ENCODE measurements around the gene ETFB.

The ETFB gene

DNA sequence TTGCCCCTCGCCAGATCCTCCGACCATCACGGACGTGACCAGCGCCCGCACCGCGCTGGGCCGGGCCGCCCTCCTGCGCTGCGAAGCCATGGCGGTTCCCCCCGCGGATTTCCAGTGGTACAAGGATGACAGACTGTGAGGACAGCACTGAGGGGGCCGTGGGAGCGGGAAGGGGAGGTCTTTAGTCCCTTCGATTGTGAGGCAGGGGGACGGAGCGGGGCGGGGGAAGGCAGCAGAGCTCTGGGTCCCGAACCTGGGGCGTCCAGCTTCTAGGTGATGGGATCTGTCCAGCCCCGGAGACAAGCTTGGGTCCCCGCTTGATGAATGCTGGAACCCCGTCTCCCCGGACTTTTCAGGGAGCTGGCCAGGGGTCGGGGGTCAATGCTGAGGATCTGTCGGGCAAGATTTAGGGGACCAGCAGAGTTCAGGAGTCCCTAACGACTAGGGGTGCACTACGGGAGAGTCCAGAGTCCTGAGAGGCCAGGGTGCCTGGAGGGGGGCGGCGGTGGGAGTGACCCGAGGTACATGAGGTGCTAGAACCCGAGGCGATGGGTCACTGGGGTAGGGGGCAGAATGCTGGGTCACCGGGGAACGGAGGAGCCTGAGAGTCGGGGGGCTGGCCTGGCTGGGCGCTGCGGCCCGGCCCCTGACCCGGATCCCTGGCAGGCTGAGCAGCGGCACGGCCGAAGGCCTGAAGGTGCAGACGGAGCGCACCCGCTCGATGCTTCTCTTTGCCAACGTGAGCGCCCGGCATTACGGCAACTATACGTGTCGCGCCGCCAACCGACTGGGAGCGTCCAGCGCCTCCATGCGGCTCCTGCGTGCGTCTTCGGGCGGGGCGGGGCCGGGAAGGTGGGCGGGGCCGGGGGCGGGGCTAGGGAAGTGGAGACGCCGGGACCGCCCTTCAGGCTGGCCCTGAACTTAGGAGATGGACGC is 38.9 kb downstream of the ETFB start:
- peak; percentile 61 for DNase-seq (ENCODE audit: low spot score)

DNA sequence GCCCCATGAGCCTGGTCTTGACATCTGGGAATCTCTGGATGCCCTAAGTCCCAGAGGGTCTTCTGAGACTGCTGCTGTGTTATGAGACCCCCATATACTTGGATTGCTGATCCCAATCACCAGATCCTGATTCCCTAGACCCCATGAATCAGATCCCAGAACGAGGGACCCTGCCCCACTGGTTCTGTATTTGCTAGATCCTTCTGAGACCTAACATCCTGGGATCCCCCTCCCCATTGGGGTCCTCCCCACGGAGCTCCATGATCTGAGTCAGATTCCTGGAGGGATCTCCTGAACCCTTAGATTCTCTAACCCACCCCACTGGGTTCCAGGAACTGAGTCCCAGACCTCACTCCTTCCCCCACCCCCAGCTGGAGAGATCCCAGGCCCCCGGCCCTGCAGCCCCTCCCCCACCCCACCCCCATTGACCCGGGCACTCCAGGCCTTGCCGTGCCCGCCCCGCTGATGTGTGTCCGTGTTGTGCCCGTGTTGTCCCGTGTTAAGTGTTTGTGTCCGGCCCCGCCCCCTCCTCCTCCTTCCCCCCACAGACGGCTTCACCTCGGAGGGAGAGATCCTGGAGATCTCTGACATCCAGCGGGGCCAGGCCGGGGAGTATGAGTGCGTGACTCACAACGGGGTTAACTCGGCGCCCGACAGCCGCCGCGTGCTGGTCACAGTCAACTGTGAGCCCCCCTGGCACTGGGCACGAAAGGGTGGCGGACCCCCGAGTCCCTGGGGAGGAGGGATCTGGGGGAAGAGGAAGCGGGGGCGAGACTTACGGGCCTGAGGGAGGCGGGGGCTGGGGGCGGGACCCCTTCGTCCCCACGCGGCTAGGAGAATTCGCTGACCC is 39.7 kb downstream of the ETFB start:
- no peak for DNase-seq (ENCODE audit: low spot score)

DNA sequence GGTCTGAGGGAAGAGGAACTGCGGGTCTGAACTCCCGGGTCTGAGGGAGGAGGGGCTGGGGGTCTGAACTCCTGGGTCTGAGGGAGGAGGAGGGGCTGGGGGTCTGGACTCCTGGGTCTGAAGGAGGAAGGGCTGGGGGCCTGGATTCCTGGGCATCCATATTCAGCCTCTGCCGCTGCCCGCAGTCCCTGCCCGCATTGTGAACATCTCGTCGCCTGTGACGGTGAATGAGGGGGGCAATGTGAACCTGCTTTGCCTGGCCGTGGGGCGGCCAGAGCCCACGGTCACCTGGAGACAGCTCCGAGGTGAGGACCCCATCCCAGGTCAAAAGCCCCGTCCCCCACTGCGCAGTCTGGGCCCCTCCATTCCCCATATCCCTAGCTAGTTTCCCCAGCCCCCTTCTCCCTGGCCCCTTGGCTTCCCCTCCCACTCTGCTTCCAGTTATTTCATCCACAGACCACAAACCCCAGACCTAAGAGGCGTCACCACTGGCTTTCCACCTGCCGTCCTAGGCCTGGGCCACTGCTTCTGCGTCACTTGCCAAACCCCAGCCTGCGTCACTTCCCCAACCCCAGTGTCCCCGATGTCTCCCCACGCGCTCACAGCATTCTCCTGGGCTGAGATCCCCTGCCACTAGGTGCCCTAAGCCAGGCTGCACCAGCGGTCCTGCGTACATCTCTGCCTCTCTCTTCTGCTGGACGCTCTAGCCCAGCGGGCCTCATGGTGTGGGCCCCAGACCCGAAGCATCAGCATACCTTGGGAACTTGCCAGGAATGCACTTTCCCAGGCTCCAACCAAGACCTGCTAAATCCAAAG is 40.8 kb downstream of the ETFB start:
- no peak for DNase-seq (ENCODE audit: low spot score)

DNA sequence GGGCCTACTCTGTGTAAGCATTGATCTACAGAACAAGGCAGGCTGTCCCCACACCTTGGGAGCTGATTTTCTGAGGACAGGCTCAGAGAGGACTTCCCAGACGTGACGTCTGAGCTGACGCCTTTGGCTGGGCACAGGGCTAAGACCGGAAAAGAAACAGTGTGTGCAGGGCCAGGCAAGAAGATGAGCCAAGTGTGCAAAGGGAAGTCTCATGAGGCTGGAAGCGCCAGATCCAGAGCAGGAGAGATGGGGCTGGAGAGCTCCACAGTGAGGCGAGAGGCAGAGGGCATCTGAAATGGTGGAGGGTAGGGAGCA is 42.1 kb downstream of the ETFB start:
- DNase-seq (ENCODE audit: low spot score): no peak

DNA sequence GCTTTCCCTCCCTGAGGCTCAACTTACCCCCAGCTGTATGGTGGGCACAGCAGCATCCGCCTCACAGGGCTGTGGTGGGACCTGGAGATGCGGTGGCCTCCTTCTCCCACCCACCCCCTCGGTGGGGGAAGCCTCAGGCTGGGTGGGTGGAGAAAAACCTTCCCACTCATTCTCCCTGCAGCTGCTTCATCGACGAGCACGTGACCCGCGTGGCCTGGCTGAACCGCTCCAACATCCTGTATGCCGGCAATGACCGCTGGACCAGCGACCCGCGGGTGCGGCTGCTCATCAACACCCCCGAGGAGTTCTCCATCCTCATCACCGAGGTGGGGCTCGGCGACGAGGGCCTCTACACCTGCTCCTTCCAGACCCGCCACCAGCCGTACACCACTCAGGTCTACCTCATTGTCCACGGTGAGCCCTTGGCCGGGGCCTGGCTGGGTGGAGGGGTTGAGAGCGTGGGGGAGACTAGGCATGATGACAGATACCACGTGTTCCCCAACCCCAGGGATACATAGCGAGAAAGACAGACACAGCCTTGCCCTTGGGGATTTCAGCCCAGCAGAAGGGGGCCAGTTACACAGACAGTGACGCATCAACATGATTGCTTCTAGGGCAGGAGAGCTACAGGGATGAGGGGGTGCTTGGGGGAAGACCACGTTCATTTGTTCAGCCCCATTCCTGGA is 42.6 kb downstream of the ETFB start:
- no peak for DNase-seq (ENCODE audit: low spot score)

DNA sequence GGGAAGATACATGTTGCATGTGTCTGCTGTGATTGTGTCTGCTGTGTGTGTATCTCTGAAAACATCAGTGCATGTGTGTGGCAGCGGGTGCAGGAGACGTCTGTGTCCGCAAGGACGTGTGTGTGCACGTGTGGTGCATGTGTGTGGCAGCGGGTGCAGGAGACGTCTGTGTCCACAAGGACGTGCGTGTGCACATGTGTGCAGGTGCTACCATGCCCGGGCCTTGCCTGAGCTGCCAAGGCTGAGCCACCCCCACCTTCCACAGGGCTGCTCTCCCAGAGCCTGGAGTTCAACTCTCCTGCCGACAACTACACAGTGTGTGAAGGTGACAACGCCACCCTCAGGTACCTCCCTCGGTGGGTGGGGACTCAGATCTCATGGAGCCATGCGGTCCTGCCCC is 44.4 kb downstream of the ETFB start:
- DNase-seq (ENCODE audit: low spot score): no peak

DNA sequence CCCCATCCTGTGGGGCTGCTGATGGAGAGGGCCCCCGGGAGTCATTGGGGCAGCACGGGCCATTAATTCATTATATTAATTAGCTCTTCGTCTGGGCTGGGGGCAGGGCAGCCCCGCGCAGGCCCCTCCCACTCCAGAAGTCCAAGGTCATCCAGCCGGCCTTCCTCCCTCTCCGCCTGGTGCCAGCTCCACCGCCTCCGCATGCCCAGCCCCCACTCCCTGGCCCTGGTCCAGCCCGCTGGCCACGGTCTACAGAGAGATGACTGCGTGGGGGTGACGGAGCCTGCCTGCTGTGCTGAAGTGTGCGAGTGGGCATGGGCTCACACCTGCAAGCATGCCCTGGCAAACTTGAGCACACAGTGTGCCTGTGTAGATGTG is 45.9 kb downstream of the ETFB start:
- no peak for DNase-seq (ENCODE audit: low spot score)

DNA sequence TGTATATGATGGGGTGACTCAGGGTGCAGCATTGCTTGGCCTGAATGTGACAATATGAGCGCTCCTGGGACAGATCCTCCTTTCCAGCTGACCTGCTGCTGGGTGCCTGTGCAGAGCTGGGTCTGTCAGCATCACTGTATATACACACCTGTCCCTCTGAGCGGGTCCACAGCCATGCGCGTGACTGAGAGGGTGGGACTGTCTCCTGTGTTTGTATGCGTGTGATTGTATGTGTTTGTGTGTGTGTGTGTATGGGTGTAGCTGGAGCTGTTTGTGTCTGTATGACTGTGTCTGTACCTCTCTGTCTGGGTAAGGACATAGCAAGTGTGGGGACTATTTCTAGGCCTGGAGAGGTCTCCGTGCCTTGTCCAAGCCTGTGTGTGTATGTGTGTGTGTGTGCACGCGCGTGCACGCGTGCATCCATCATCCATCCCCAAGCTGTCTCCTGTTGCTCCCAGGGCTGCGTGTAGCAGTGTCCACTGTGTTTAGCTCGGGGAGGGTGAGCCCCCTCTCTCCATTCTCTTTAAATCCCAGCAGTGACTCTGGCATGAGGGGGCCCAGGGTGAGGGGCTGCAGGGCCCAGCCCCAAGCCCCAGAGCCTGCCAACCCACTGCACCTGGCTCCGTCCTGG is 46.4 kb downstream of the ETFB start:
- no peak for DNase-seq (ENCODE audit: low spot score)

DNA sequence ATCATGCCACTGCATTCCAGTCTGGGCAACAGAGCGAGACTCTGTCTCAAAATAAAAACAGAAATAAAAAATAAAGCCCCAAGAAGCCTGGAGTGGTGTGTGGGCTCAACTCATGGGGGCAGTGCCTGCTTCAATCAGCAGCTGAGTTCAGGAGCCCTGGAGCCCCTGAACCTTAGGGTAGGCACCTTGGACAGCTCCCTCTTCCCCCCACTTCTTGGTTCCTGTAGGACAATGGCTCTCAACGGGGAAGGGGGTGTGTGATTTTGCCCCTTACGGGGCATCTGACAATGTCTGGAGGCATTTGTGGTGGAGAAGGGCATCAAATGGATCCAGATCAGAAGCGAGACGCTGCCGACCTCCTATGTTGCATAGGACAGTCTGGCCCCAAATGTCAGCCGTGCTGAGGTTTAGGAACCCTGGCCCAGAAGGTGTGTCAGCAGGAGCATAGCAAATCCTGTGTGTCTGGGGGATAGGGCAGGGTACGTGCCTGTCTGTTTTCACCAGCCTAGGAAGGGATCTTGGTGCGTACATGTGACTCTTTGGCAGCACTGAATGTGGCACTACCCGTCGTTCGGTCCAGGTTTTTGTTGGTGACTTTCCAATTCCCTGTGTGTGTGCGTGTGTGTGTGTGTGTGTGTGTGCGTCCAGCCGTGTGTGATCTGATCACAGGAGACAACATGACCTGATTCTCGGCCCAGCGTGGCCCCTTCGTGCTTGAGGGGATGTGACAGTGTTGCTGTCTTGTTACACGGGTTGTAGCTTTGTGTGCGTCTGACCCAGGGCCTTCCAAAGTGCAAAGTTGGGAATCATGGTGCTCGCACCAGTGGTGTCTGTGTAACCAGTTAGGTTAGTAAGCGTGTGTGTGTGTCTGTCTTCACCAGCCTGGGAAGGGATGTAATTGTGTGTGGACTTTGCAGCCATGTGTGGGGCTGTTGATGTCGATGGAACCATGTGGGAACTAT is 47.2 kb downstream of the ETFB start:
- DNase-seq (ENCODE audit: low spot score): no peak

DNA sequence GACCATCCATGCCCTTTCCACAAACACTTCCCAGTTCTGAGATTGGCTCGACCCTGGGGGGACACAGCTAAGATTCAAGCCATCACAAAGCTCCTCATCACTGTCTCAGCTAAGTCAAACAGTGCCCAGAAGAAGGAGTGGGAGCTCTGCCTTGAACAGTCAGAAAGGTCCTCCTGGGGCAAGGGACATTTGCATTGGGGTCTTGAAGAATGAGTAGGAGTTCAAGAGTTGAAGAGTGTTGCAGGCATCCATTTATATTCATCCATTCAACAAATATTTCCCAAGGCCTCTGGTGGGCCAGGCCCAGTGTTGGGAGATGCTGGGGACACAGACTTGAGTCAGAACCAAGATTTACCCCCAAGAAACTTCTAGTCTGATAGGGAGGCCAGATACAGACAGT is 48.2 kb downstream of the ETFB start:
- no peak for DNase-seq (ENCODE audit: low spot score)

DNA sequence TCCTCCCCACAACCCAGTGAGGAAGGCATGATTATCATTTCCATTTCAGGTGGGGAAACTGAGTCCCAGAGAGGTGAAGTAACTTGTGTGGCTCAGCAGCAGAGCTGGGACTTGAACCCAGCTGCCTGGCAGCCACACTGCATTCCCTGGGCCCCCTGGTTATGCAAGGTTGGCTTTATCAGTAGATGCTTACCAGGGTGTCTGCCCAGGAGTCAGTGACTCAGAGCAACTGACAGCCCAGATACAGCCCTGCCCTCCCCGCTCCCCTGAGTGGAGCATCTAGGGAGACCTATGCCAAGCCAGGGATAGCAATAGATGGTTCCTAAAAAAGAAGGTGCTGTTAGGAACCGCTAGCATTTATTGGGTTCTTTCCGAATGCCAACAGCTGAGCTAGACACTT is 48.8 kb downstream of the ETFB start:
- DNase-seq (ENCODE audit: low spot score): no peak

DNA sequence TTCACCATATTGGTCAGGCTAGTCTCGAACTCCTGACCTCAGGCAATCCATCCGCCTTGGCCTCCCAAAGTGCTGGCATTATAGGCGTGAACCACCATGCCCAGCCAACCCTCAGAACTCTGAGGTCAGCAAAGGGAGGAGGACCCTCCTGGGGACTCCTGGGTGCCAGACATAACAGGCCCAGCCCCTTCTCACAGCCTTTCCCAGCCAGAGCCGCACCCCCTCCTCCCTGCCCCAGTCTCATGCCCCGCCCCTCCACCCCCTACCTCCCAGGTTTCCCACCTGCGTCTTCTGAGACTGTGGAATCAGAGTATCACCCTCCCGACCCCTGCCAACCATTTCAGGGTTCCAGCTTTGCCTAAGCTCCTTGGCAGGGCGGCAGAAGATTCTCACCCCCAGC is 49.5 kb downstream of the ETFB start:
- no peak for DNase-seq (ENCODE audit: low spot score)

DNA sequence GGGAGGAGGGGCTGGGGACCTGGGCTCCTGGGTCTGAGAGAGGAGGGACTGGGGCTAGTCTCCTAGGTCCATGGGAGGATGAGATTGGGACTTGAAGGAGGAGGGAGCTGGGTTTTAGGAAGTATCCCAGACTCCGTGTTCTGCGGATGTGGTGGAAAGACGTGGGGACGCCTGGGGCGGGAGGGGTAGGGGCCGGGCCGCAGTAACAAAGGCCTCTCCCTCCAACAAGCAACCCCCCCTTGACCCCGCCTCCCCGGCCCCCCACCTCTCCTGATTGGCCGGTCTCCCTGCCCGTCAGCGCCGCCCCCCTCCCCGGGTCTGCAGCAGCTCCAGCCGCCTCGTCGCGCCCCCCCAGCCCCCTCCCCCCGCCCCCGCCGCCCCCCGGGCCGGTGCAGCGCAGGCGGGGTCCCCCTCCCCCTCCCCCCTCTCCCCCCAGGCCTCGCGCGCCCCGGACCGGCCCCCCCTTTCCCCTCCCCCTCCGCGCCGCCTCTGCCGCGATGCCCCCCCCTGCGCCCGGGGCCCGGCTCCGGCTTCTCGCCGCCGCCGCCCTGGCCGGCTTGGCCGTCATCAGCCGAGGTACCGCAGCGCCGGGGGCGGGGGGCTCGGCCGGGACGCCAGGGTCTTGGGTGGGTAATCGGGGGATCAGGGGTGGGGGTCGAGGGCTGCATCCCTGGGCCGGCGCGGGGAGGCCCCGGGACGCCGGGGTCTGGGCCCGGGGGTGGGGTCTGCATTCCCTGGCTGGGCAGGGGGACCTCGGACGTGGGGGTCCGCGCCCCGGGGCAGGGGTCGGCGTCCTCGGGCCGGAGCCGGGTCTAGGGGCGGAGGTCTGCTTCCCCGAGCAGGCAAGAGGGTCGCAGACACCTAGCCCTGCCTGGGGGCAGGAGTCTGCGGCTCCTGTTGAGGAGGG is 54.6 kb downstream of the ETFB start, which contains the start of gene IGLON5:
TSS of gene IGLON5 (plus strand) at position 294 of the 907 bp plus-strand sequence. CDS start at position 498, 204 bp downstream.
- no peak for DNase-seq (ENCODE audit: low spot score)

DNA sequence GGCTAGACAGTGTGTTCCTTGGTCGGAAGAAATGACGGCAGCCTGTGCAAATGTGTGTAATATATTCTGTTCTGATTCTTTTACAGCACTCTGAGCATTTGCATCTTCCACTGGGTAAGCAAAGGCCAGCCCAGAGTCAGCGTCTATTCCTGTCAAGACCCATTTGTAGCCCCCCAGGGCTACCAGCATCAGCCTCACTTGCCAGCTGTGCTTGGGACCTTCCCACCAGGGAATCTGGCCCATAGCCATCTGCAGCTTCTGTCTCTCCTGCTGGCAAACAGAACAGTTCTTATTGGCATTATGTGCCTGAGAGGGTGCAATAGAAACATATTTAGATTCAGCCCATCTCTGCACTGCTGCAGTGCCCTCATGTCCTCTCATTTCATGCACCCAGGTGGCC is 60.7 kb downstream of the ETFB start:
- DNase-seq (ENCODE audit: low spot score): no peak

DNA sequence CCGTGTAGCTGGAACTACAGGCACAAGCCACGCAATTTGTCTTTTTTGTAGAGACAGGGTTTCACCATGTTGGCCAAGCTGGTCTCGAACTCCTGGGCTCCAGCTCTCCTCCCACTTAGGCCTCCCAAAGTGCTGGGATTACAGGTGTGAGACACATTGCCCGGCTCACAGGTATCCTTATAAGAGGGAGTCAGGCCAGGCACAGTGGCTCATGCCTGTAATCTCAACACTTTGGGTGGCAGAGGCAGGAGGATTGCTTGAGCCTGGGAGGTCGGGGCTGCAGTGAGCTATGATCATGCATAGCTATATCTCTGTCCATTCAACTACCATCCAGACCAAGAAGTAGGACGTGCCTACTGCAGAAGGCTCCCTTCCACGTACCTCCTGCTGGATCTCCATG is 64.9 kb downstream of the ETFB start:
- DNase-seq (ENCODE audit: low spot score): no peak

DNA sequence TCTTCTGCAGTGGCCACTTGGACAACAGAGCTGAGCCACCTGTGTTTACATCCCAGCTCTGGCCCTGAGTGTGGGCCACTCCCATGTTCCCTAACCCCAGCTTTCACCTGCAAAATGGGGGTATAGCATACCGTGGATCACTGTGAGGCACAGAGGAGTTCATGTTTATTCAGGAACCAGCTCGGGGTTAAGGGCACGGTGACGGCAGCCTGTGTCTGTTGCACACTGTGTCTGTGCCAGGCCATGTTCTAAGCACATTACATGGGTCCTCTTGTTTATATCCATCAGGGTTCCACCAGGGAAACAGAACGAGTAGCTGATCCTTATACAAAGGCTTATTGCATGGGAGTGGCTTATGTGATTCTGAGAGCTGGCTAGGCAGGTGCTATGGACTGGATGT is 68.8 kb downstream of the ETFB start:
- DNase-seq (ENCODE audit: low spot score): no peak

DNA sequence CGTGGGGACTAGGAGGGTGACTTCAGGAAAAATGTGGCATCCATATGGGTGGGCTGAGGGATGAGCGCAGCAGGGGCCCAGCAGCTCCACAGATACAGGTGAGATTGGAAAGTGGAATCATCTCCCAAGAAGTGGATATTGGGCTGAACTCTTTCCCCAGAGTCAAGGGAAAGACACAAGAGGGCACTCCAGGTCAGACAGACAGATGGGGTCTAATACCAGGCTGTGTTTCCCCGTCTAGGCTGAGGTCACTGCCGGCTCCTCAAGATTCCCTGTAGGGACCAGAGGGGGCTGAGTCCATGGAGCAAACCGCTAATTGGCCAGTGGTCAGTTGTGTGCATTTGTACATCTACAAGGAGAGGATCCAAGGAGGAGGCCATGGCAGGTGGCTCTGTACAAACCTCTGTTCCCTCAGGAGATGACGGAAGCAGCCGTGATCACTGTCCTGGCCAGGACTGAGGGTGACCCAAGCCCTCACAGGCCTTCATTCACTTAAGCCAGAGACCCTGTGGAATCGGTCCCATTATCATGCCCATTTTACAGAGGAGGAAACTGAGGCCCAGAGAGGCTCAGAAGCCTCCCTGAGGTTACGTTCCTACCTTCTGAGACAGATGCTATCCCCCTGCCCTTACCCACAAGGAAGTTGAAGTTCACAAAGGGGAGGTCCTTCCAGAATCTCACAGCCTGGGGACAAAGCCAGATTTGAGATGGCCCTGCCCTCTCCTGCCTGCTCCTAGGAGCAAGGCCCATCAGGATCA is 69.7 kb downstream of the ETFB start:
- DNase-seq (ENCODE audit: low spot score): no peak

DNA sequence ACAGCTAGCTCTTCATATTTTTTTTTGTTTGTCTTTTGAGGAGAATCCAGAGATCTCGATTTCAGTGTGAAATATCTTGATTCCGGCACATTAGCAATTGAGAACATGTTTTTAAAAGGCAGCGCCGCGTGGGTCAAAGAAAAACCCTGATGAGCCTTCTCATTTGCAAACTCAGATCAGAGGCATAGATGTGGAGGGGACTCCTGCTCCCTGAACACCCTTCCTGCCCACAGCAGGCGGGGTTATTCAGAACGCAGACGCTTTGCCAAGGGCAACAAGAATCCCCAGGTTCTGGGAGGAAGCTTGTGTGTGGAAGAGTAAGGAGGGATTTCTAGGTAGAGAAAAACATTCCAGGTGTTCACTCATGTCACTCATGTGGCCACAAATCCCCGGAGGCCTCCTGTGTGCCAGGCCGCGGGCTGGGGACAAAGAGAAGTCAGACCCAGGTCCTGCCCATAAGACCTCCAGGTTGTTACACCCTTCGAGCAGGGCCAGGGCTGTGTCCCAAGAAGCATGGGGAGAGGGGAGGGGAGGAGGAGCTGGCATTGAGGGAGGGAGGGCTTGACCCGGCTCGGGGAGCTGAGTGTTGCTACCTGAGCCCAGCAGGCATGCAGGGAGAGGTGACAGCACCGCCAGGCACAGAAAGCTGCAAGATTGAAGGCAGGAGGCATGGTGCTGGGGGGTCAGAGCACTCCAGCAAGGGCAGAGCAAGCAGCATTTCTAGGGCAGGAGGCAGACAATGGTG is 70.6 kb downstream of the ETFB start:
- no peak for DNase-seq (ENCODE audit: low spot score)

Data from hepatic stellate cell (primary cell).